ENCODE measurements around the gene CFAP410. TPM values are rescaled to one million over a fixed set of nuclear protein-coding genes. Genes with fewer than 3 reads are reported as not detected.

The CFAP410 gene
- total and polyA plus RNA-seq, 2 of the 8 experiments (the other 6 are each of a cell fraction or from before 2014, with no cell fraction given), result 10.6 to 12.0 TPM

DNA sequence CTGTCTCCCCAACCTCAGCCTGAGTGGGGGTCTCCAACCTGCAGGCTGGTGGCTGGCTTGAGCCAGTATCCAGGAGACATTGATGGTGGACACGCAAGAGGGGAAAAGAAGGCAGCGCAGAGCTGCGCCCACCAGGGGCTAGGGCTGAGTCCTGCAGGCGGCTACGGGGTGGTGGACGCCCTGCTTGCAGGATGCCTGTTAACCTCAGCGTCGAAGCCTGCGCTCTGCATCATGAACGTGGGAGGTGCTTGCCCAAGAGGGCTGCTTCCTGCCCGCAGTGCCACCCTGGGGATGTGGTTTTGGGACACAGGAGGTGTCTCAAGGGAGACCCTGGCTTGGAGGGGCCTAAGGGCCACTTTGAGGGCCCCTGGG, 11.6 kb downstream of the CFAP410 start:
- Histone ChIP-seq H2BK15ac (ENCODE audit: low read length) (no peak overlapping the region), H3K27me3 (replicated peaks in 1 of 4; ENCODE audit: control insufficient read depth in 3 of 4, extremely low read depth in 1 of 4, insufficient read depth in 3 of 4, low read length in 3 of 4) (no peaks in the 10 kb centered on the region), H3K23ac (ENCODE audit: insufficient read length) (no peak overlapping the region), H3K14ac (ENCODE audit: insufficient read length) (no peak overlapping the region), H3K9me3 (ENCODE audit: insufficient read depth in 2 of 2, low read depth in 1 of 2, low read length in 1 of 2) (no peaks in the 10 kb centered on the region), H4K91ac (replicated peaks; ENCODE audit: insufficient read length, low read length) (no peak overlapping the region), H2AFZ (ENCODE audit: low read length) (no peak overlapping the region), H2BK5ac (ENCODE audit: low read depth, low read length) (no peak overlapping the region), H3K4me3 (ENCODE audit: extremely low read depth in 1 of 4, insufficient read depth in 2 of 4, low read depth in 3 of 4, low read length in 4 of 4) (no peak overlapping the region), H4K5ac (ENCODE audit: insufficient read length, low read depth, low read length) (no peak overlapping the region), H3K23me2 (ENCODE audit: low read depth, low read length) (no peaks in the 10 kb centered on the region), H3K36me3 (ENCODE audit: control insufficient read depth in 2 of 4, insufficient read depth in 4 of 4, low read length in 3 of 4) (peaks cover 0 to 23% (median 1%) of the 10 kb centered on the region in 4 experiments; a peak in 2 of 8 replicates), H2BK12ac (ENCODE audit: low read depth, low read length) (no peak overlapping the region), H2BK120ac (replicated peaks; ENCODE audit: low read depth, low read length) (no peak overlapping the region), H3K4me1 (replicated peaks in 1 of 4; ENCODE audit: control insufficient read depth in 3 of 4, insufficient read depth in 4 of 4, low read length in 3 of 4) (no peaks in the 10 kb centered on the region), H3K4ac (replicated peaks; ENCODE audit: insufficient read length, low read depth, low read length) (no peak overlapping the region), H3K9ac (replicated peaks in 1 of 4; ENCODE audit: extremely low read depth in 1 of 4, low read depth in 3 of 4, low read length in 3 of 4) (no peak overlapping the region; a peak in 1 of 7 replicates), H3K79me1 (ENCODE audit: low read depth, low read length) (no peaks in the 10 kb centered on the region), H3K4me2 (ENCODE audit: insufficient read depth in 1 of 2, low read depth in 2 of 2, low read length in 2 of 2) (no peak overlapping the region), H3K79me2 (ENCODE audit: control insufficient read depth in 1 of 2, insufficient read depth in 2 of 2, low read length in 2 of 2) (no peaks in the 10 kb centered on the region), H4K20me1 (replicated peaks in 1 of 2; ENCODE audit: control insufficient read depth in 1 of 2, insufficient read depth in 2 of 2, low read length in 2 of 2) (peaks cover 0 to 6% of the 10 kb centered on the region in 2 experiments), H2AK5ac (ENCODE audit: low read depth, low read length) (no peak overlapping the region), H3K18ac (ENCODE audit: extremely low read depth, low read length) (no peak overlapping the region), H3K27ac (ENCODE audit: low read depth, low read length) (no peak overlapping the region), H2BK20ac (ENCODE audit: low read length) (no peak overlapping the region), H3K56ac (replicated peaks; ENCODE audit: insufficient read length, low read depth, low read length) (no peak overlapping the region), H4K8ac (ENCODE audit: extremely low read depth, insufficient read depth, low read length) (no peak overlapping the region)
- 96% methylated on average over 10 of the region's 11 CpGs; no CpG with 5 or more reads in 1 of the 2 experiments for whole genome bisulfite sequencing, 2 experiments (ENCODE audit: extremely low coverage in 1 of 2, insufficient coverage in 1 of 2, insufficient read length in 1 of 2, insufficient replicate concordance in 2 of 2, low coverage in 1 of 2, low lambda C conversion rate in 2 of 2, missing lambda C conversion rate in 1 of 2)
- no peak for TF ChIP-seq EGR1 (IDR thresholded peaks at IDR 0.05; ENCODE audit: borderline replicate concordance, low read depth, low read length)
- no peak for TF ChIP-seq FOSL1 (IDR thresholded peaks at IDR 0.05; ENCODE audit: insufficient read depth, low read depth, low read length)
- no peak for TF ChIP-seq NRF1 (IDR thresholded peaks at IDR 0.05; ENCODE audit: low read depth, low read length)
- no peak for TF ChIP-seq EZH2 (IDR thresholded peaks at IDR 0.05; ENCODE audit: low read depth, low read length, severe bottlenecking)
- TF ChIP-seq SIX5 (IDR thresholded peaks at IDR 0.05; ENCODE audit: low read depth, low read length), result no peak
- no peak for TF ChIP-seq RXRA (IDR thresholded peaks at IDR 0.05; ENCODE audit: insufficient read depth, low read depth, low read length)
- no peak for TF ChIP-seq BACH1 (IDR thresholded peaks at IDR 0.05; ENCODE audit: low read length)
- TF ChIP-seq SIN3A (conservative IDR thresholded peaks at IDR 0.05 in 1 of 2, IDR thresholded peaks at IDR 0.05 in 1 of 2; ENCODE audit: low read depth in 1 of 2, low read length in 2 of 2), result no peak
- TF ChIP-seq MAFK (IDR thresholded peaks at IDR 0.05; ENCODE audit: low read depth, low read length), result no peak
- no peak for TF ChIP-seq SUZ12 (IDR thresholded peaks at IDR 0.05; ENCODE audit: low read length)
- TF ChIP-seq JUN (IDR thresholded peaks at IDR 0.05; ENCODE audit: low read depth, low read length), result no peak
- CTCF ChIA-PET (ENCODE audit: partially characterized antibody), result interaction anchor here (0.9 to 1.2 kb wide), 2 partner anchors 13 to 15 kb away, joined by 3 read pairs; no protein-coding TSS in a partner anchor
- FAIRE-seq, result no peak
- POLR2A ChIA-PET (ENCODE audit: partially characterized antibody), result interaction anchor here (0.9 kb wide), 1 partner anchor 14 kb away, joined by 4 read pairs; no protein-coding TSS in a partner anchor
- DNase-seq (ENCODE audit: low read depth in 1 of 2, low spot score in 2 of 2), result no peak

Data from H1 (cell line).